ENCODE data around the gene CFAP141. TPM values are rescaled to one million over a fixed set of nuclear protein-coding genes. Genes with fewer than 3 reads are reported as not detected.

CFAP141 gene
- total and polyA plus RNA-seq, 2 of the 13 experiments (the other 11 are each of a cell fraction or from before 2014, with no cell fraction given), result not detected

GRCh38 chr1:154176337-154176736 lies 29.8 kb downstream of the CFAP141 start:
- intact Hi-C loops (cut with micrococcal nuclease; ENCODE audit: unreplicated experiment), result no loop called here
- no peak overlapping the region for H3K4me3 ChIP-seq (replicated peaks in 1 of 3; ENCODE audit: insufficient read depth in 1 of 3, low read depth in 2 of 3, low read length in 3 of 3)
- peaks cover 23 to 42% of the 10 kb centered on the region in 2 experiments for H3K36me3 ChIP-seq (replicated peaks in 1 of 2; ENCODE audit: control insufficient read depth in 1 of 2, insufficient read depth in 2 of 2, low read length in 2 of 2)
- H3K9ac ChIP-seq (ENCODE audit: insufficient read depth, low read depth, low read length), result no peak overlapping the region
- ChIA-PET POLR2A (no interaction called here), CTCF (ENCODE audit: low intra/inter-chr PET ratio, low total read pairs) (no interaction called here)
- H3K4me2 ChIP-seq (ENCODE audit: low read depth, low read length), result no peak overlapping the region
- H3K4me1 ChIP-seq (ENCODE audit: insufficient read depth, low read length), result peaks cover 44% of the 10 kb centered on the region
- TF ChIP-seq ZBTB7B (CRISPR knock-in tag; IDR thresholded peaks at IDR 0.05), result no peak
- TF ChIP-seq ZNF256 (CRISPR knock-in tag; conservative IDR thresholded peaks at IDR 0.05), result no peak
- TF ChIP-seq DMTF1 (CRISPR knock-in tag; IDR thresholded peaks at IDR 0.05), result no peak
- TF ChIP-seq REL (CRISPR knock-in tag; conservative IDR thresholded peaks at IDR 0.05), result no peak
- TF ChIP-seq, protein P1, sequence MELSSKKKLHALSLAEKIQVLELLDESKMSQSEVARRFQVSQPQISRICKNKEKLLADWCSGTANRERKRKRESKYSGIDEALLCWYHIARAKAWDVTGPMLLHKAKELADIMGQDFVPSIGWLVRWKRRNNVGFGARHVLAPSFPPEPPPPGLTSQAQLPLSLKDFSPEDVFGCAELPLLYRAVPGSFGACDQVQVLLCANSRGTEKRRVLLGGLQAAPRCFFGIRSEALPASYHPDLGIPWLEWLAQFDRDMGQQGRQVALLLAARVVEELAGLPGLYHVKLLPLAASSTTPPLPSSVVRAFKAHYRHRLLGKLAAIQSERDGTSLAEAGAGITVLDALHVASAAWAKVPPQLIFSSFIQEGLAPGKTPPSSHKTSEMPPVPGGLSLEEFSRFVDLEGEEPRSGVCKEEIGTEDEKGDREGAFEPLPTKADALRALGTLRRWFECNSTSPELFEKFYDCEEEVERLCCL (CRISPR knock-in tag; IDR thresholded peaks at IDR 0.05; ENCODE audit: borderline replicate concordance), result no peak
- no peak for TF ChIP-seq EEA1 (CRISPR knock-in tag; IDR thresholded peaks at IDR 0.05; ENCODE audit: borderline replicate concordance)
- no peak for TF ChIP-seq USF2 (IDR thresholded peaks at IDR 0.05; ENCODE audit: low read depth, low read length)
- no peak for TF ChIP-seq USF2 (CRISPR knock-in tag; IDR thresholded peaks at IDR 0.05; ENCODE audit: borderline replicate concordance)
- no peak for TF ChIP-seq ZFY (CRISPR knock-in tag; IDR thresholded peaks at IDR 0.05)
- no peaks in the 10 kb centered on the region for H3K27me3 ChIP-seq (ENCODE audit: control insufficient read depth in 1 of 2, insufficient read depth in 2 of 2, low read length in 2 of 2)
- H3K9me3 ChIP-seq (ENCODE audit: low read length), result no peaks in the 10 kb centered on the region
- BruUV-seq (replicated peaks), result no TSS peak
- in situ Hi-C loops (cut with HindIII; ENCODE audit: extremely low pct_ligation_motif_present, low pct_unique_long_range_greater_than_20kb), result no loop called here
- peaks cover 34% of the 10 kb centered on the region for H4K20me1 ChIP-seq (ENCODE audit: insufficient read depth, low read length)
- ATAC-seq (no peak), FAIRE-seq (no peak), DNase-seq (ENCODE audit: low spot score) (no peak)
- no peak overlapping the region for H3K27ac ChIP-seq (ENCODE audit: extremely low read length, insufficient read depth, low read length)
- WGBS (ENCODE audit: low lambda C conversion rate), result 96% methylated on average over 2 of the region's 2 CpGs
- H3K79me2 ChIP-seq (ENCODE audit: insufficient read depth, low read length), result peaks cover 66% of the 10 kb centered on the region
- no peak overlapping the region for H2AFZ ChIP-seq (ENCODE audit: low read length)

All from HepG2 (cell line).